GOT3 (cell line): ENCODE data around the gene TMEM145.
"Not testable (repeated sequence)": the region's sequence is repeated elsewhere in the genome, so short reads cannot be mapped to it uniquely, and the experiment has no call there.

Experiments
- DNase-seq: peaks from one replicate; lab custom pipeline; 2025; ENCODE audit warnings: mixed read lengths; lab: John Stamatoyannopoulos, UW

The TMEM145 gene

GRCh38 chr19:42334697-42335373 is 21.7 kb downstream of the TMEM145 start:
- no peak for DNase-seq

GRCh38 chr19:42335374-42335936 is 22.3 kb downstream of the TMEM145 start:
- no peak for DNase-seq

GRCh38 chr19:42335971-42336370 is 22.9 kb downstream of the TMEM145 start:
- no peak for DNase-seq

GRCh38 chr19:42339126-42339860 is 26.2 kb downstream of the TMEM145 start:
- DNase-seq: not testable (repeated sequence)

GRCh38 chr19:42339922-42340321 is 26.8 kb downstream of the TMEM145 start:
- DNase-seq: not testable (repeated sequence)

GRCh38 chr19:42343344-42344110 is 30.4 kb downstream of the TMEM145 start:
- DNase-seq: no peak

- DNase-seq: no peak
These were observed 31.3 kb downstream of the TMEM145 start for GRCh38 chr19:42344336-42344893.

- no peak for DNase-seq
These were observed 32.2 kb downstream of the TMEM145 start for GRCh38 chr19:42345191-42345812.

- DNase-seq: no peak
These were observed 35.1 kb downstream of the TMEM145 start for GRCh38 chr19:42348211-42348610.

- no peak for DNase-seq
These were observed 36.4 kb downstream of the TMEM145 start for GRCh38 chr19:42349378-42350107.

DNA sequence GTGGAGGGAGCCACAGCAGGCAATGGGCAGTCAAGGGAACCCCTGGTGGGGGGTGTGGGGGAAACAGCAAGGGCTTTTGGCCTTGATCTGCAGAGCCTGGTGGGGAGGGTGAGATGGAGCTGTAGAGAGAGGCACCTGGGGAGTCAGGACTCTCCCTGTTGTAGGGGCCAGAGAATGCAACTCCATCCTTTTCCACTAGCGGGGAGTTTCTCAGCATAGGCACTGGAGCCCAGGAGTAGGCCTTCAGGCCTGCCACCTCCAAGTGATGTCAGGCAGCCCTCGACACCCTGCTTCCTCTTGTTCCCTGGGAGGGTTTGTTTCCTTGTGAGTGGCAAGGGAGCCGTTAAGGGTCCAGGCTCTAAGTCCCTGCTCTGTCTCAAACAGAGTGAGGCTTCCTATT is 37.3 kb downstream of the TMEM145 start:
- no peak for DNase-seq

DNA sequence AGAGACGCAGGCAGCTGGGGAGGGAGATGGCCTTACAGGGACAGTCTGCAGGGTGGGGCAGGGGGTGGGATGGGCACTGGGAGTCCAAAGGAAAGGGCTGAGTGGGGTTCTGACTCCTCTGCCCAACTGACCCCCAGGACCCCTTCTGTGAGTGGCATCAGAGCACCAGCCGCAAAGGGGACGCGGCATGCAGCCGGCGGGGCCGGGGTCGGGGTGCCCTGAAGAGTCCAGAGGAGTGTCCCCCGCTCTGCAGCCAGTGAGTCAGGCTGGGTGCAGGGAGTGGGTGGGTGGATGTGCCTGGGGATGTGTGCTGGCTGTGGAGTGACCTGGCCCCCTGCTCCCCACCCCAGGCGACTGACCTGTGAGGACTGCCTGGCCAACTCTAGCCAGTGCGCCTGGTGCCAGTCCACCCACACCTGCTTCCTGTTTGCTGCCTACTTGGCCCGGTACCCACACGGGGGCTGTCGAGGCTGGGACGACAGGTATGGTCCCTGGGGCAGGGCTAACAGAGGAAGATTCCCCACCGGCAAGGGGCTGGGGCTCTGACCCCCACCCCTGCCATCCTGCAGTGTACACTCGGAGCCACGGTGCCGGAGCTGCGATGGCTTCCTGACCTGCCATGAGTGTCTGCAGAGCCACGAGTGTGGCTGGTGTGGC is 38.1 kb downstream of the TMEM145 start:
- DNase-seq: no peak

- no peak for DNase-seq
These were observed 39.5 kb downstream of the TMEM145 start for GRCh38 chr19:42352301-42353259.

DNA sequence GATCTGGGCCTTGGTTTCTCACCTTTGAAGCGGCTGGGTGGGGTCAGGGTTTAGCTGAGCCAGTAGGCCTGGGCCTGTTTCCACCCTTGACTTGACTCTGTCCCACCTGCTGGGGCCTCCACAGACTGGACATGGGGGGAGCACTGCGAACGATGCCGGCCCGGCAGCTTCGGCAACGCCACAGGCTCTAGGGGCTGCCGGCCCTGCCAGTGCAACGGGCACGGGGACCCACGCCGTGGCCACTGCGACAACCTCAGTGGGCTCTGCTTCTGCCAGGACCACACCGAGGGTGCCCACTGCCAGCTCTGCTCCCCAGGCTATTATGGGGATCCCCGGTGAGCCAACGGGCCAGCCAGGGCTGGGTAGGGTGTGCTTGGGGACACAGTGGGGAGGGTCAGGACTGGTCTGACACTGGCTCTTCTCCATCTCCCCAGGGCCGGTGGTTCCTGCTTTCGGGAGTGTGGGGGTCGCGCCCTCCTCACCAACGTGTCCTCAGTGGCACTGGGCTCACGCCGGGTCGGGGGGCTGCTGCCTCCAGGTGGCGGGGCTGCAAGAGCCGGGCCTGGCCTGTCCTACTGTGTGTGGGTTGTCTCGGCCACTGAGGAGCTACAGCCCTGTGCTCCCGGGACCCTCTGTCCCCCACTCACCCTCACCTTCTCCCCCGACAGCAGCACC is 40.4 kb downstream of the TMEM145 start:
- DNase-seq: no peak

- no peak for DNase-seq
These were observed 42.8 kb downstream of the TMEM145 start for GRCh38 chr19:42355896-42356295.

- DNase-seq: no peak
These were observed 43.6 kb downstream of the TMEM145 start for GRCh38 chr19:42356686-42357085.

- DNase-seq: no peak
These were observed 44.2 kb downstream of the TMEM145 start for GRCh38 chr19:42357290-42357689.

- no peak for DNase-seq
These were observed 47.9 kb downstream of the TMEM145 start for GRCh38 chr19:42360787-42361544.
